Left lung (tissue), 10 donors: ENCODE measurements around the gene CYFIP1. TPM values are rescaled to one million over a fixed set of nuclear protein-coding genes. Genes with fewer than 3 reads are reported as not detected.

Experiments
- ATAC-seq: fragments of 200-7000 bp; cut with Tn5 transposase; one replicate; pipeline ENCODE4 v1.9.1; 2020; ENCODE audit warnings: moderate library complexity
- DNase-seq, 4 donors: peaks; one replicate each; pipeline ENCODE4 v3.0.0-alpha.2; 2013 to 2020
- H3K27ac ChIP-seq, 2 donors: fragments of 200-600 bp; sonication (generic) in 1 of 2; one replicate each; pipeline versions ENCODE4 v1.5.0 to v1.8.0; 2020 to 2021
- H3K27me3 ChIP-seq, 2 donors: fragments of 200-600 bp; sonication (generic) in 1 of 2; one replicate each; pipeline versions ENCODE4 v1.5.0 to v1.8.0; 2020 to 2021
- H3K36me3 ChIP-seq, 2 donors: fragments of 200-600 bp; sonication (generic) in 1 of 2; one replicate each; pipeline versions ENCODE4 v1.5.0 to v1.8.0; 2020 to 2021
- H3K4me1 ChIP-seq, 2 donors: fragments of 200-600 bp; one replicate each; pipeline ENCODE4 v1.8.0; 2021
- H3K4me3 ChIP-seq, 2 donors: fragments of 200-600 bp; sonication (generic) in 1 of 2; one replicate each; pipeline versions ENCODE4 v1.5.0 to v1.8.0; 2020 to 2021; ENCODE audit warnings: mild to moderate bottlenecking in 1 of 2
- H3K9me3 ChIP-seq, 2 donors: fragments of 200-600 bp; sonication (generic) in 1 of 2; one replicate each; pipeline versions ENCODE4 v1.5.0 to v1.8.0; 2020 to 2021
- CTCF ChIP-seq, 2 donors: fragments of 200-600 bp; sonication (generic) in 1 of 2; IDR thresholded peaks; one replicate each; pipeline versions ENCODE4 v1.5.0 to v1.8.0; 2021; ENCODE audit warnings: antibody characterized with exemption in 2 of 2
- intact Hi-C, 2 donors: fragments of 100-400 bp; cut with DNase I; formaldehyde crosslinking; loops; one replicate each; pipeline versions ENCODE4 v1.11.2 to v1.14.2; 2022
- polyA plus RNA-seq, 6 donors: library from polyadenylated mRNA; unstranded; fragments of 120-200 nt; gene quantifications; one replicate each; pipeline ENCODE4 v1.2.1, GENCODE V29; 2013; ENCODE audit not compliant: insufficient read length in 6 of 6
- total RNA-seq, 2 donors: library from RNA; stranded (reverse); fragmentation: NEBNext Ultra II Directional; extraction: Animal tissue kit (Norgen Biotek cat#: 25700); gene quantifications; one replicate each; pipeline ENCODE4 v1.2.1, GENCODE V29; 2021
- donor health status: DM: no; HTN: yes; CAD: no.
- donor health status: DM: no; HTN: no; CAD: no.

Gene CYFIP1
- total and polyA plus RNA-seq, 8 donors, result 85.6 to 164 (median 92.3) TPM

- peaks cover 4 to 100% of the 10 kb centered on the region in 2 donors for H3K36me3 ChIP-seq
- intact Hi-C loops, result no loop called here
- no peak for TF ChIP-seq CTCF (IDR thresholded peaks at IDR 0.05)
- H3K4me1 ChIP-seq, result no peaks in the 10 kb centered on the region
- DNase-seq (no peak), ATAC-seq (no peak)
- no peak overlapping the region for H3K27ac ChIP-seq
- H3K27me3 ChIP-seq, result no peaks in the 10 kb centered on the region
- no peak overlapping the region for H3K4me3 ChIP-seq
- no peaks in the 10 kb centered on the region for H3K9me3 ChIP-seq
Measured at GRCh38 chr15:22874256-22874655, 105.9 kb downstream of the CYFIP1 start.

- ATAC-seq, result no peak
- TF ChIP-seq CTCF (IDR thresholded peaks at IDR 0.05), result no peak
- Histone ChIP-seq H3K36me3 (peaks cover 4 to 100% of the 10 kb centered on the region in 2 donors), H3K4me3 (no peak overlapping the region), H3K9me3 (no peaks in the 10 kb centered on the region), H3K27me3 (no peaks in the 10 kb centered on the region), H3K4me1 (no peaks in the 10 kb centered on the region), H3K27ac (no peak overlapping the region)
- intact Hi-C loops, result no loop called here
- DNase-seq, result no peak
Measured at GRCh38 chr15:22873841-22874240, 106.3 kb downstream of the CYFIP1 start.

- ATAC-seq (no peak), DNase-seq (no peak)
- intact Hi-C loops, result no loop called here
- H3K36me3 ChIP-seq, result peaks cover 4 to 100% of the 10 kb centered on the region in 2 donors
- no peak for TF ChIP-seq CTCF (IDR thresholded peaks at IDR 0.05)
- H3K27ac ChIP-seq, result no peak overlapping the region
- H3K4me1 ChIP-seq, result no peaks in the 10 kb centered on the region
- no peaks in the 10 kb centered on the region for H3K27me3 ChIP-seq
- H3K4me3 ChIP-seq, result no peak overlapping the region
- H3K9me3 ChIP-seq, result no peaks in the 10 kb centered on the region
Measured at GRCh38 chr15:22872936-22873701, 107.0 kb downstream of the CYFIP1 start.

GRCh38 chr15:22871481-22872086 lies 108.6 kb downstream of the CYFIP1 start:
- no peaks in the 10 kb centered on the region for H3K9me3 ChIP-seq
- ATAC-seq (no peak), DNase-seq (no peak)
- intact Hi-C loops, result no loop called here
- no peak for TF ChIP-seq CTCF (IDR thresholded peaks at IDR 0.05)
- H3K4me3 ChIP-seq, result no peak overlapping the region
- no peak overlapping the region for H3K27ac ChIP-seq
- H3K4me1 ChIP-seq, result no peaks in the 10 kb centered on the region
- H3K36me3 ChIP-seq, result peaks cover 4 to 100% of the 10 kb centered on the region in 2 donors
- no peaks in the 10 kb centered on the region for H3K27me3 ChIP-seq

- ATAC-seq (no peak), DNase-seq (no peak)
- H3K9me3 ChIP-seq, result no peaks in the 10 kb centered on the region
- intact Hi-C loops, result no loop called here
- no peak overlapping the region for H3K4me3 ChIP-seq
- no peak overlapping the region for H3K27ac ChIP-seq
- no peaks in the 10 kb centered on the region for H3K27me3 ChIP-seq
- H3K36me3 ChIP-seq, result peaks cover 4 to 100% of the 10 kb centered on the region in 2 donors
- TF ChIP-seq CTCF (IDR thresholded peaks at IDR 0.05), result no peak
- H3K4me1 ChIP-seq, result no peaks in the 10 kb centered on the region
Measured at GRCh38 chr15:22870865-22871264, 109.3 kb downstream of the CYFIP1 start.
